Limb (tissue), 2 donors: ENCODE results near the gene NME3.

Source experiments
- DNase-seq, 2 donors: peaks; one replicate each; pipeline ENCODE4 v3.0.0-alpha.2; 2016; ENCODE audit errors: extremely low spot score in 2 of 2

NME3 gene

DNA sequence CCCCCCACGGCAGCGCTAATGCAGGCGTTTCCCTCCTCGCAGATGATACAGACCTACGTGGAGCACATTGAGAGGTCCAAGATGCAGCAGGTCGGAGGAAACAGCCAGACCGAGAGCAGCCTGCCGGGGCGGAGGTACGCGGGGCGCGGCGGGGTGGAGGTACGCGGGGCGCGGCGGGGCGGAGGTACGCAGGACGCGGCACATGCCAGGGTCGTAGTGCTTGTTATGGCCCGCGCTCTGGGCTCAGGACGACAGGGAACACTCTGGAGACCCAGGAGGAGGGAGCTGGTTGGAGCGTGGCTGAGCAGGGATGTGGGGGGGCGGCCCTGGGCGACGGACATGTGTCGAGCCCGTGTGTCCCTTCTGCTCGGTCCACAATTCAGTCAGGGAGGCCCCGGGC is 41.9 kb downstream of the NME3 start:
- DNase-seq = no peak

- DNase-seq = no peak
Measured at GRCh38 chr16:1729026-1729425, 42.3 kb downstream of the NME3 start.

- no peak for DNase-seq
Measured at GRCh38 chr16:1727651-1728624, 43.4 kb downstream of the NME3 start.

DNA sequence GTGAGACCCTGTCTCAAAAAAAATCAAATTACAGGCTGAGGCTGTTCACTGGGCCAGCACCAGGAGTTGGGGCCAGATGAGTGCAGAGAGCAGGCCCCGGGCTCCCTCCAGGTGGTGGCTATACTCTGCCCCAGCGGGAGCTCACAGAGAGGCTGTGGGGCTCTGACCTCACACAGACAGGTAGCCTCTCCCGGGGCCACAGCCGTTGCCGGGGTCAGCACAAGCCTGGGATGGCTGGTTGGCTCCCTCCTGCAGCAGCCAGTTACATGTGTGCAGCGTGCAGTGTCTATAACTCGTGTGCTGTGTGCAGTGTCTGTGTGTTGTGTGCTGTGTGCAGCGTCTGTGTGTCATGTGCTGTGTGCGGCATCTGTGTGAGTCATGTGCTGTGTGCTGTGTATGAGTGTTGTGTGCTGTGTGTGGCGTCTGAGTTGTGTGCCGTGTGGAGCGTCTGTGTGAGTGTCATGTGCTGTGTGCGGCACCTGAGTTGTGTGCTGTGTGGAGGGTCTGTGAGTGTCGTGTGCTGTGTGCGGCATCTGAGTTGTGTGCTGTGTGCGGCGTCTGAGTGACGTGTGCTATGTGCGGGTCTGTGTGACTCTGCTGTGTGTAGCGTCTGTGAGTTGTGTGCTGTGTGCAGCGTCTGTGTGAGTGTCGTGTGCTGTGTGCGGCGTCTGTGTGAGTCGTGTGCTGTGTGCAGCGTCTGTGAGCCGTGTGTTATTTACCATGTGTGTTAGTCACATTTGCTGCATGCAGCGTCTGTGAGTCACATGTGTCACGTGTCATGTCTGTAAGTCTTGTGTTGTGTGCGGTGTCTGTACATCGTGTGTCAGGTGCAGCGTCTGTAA is 44.5 kb downstream of the NME3 start:
- no peak for DNase-seq

DNA sequence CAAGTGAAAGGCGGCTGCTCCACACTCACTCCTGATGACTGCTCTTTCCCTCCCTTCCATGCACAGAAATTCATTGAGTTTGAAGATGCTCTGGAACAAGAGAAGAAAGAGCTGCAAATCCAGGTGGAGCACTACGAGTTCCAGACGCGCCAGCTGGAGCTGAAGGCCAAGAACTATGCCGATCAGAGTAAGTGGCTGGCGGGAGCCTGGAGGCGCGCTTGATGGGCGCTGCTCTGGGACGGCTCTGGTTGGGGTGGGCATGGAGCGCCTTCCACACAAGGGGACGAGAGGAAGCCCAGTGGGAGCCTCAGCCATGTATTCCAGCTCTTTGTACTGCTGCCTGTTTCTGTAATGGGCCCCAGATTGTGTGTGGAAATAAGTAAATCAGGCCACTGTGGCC is 46.9 kb downstream of the NME3 start:
- DNase-seq = no peak

GRCh38 chr16:1723450-1724147 is 47.7 kb downstream of the NME3 start:
- no peak for DNase-seq

- no peak for DNase-seq
Measured at GRCh38 chr16:1721372-1721771, 50.0 kb downstream of the NME3 start.
